GM15510 (cell line): Measurements from ENCODE around the gene AP5B1.

Experiments used
- POLR2A ChIP-seq: IDR thresholded peaks from 3 replicates; pipeline ENCODE4 v1.6.1; 2011; ENCODE audit warnings: borderline replicate concordance; ENCODE audit not compliant: insufficient read length; ENCODE audit errors: extremely low read depth

Gene AP5B1

GRCh38 chr11:65809496-65809895 is 28.7 kb upstream of the AP5B1 start:
- no peak for TF ChIP-seq POLR2A

- TF ChIP-seq POLR2A: no peak
Measured at GRCh38 chr11:65808744-65809341, 28.1 kb upstream of the AP5B1 start.

DNA sequence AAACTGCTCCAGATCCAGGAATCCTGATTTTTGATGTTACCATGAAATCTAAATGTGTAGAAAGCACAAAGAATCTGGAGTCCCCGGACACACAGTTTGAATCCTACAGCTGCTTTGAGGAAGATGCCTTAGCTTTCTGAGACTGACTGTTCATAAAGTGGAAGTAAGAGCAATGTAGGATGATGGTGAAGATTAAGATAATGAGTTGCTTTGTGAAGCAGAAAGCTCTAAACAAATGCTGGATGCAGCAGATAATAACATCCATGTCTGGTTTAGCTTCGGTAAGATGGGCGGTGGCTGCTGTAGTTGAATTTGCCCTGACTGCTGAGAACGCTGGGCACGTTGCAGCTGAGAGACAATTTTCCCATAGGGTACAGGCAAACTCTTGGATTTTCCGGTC is 26.2 kb upstream of the AP5B1 start:
- TF ChIP-seq POLR2A: no peak

DNA sequence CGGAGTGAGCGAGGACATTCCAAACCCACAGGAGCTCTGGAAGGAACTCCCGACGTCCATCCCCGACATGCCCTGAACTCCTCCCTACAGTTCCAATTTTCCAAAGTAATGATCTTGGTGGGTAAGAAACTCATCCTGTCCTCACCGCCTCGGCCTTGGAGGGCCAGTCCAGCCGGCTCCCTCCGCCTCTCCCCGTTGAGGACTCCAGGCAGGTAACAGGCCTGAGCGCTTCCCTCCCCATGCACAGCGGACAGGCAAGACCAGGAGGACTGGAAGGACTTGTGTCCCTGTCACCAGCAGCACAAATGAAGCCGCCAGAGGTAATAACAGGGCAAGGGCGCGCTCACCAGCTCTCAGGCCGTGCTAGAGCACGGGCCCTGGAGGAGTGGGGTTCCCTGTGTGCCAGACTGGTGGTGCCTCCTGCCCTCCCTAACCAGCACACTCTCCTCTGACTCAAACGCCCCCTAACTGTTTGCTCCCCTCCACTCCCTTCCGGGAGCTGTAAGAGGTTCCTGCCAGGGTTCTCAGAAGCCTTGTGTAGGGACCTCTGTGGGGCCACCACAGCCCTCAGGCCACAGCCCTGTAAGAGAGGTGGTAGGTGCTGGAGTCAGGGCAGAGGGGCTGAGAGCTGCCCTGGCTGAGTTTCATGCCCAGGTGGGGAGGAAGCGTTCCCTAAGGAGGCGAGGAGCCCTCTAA is 23.2 kb upstream of the AP5B1 start:
- TF ChIP-seq POLR2A: no peak

DNA sequence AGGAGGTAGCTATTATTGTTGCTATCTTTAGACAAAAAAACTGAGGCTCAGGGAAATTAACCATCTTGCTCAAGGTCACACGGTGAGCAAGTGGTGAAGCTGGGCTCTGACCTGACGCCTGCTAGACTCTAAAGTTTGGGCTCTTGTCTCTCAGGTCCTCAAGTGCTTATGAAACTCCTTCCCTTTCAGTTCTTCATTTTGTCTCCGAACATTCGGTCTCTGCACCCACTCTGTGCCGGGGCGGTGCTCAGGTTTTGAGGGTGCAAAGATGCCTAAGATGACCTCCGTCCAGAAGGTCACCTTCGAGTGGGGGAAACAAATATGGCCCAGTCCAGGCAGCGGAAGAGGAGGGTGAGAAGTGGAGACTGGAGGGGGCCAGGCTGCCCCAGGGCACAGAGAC is 22.1 kb upstream of the AP5B1 start:
- TF ChIP-seq POLR2A: no peak

DNA sequence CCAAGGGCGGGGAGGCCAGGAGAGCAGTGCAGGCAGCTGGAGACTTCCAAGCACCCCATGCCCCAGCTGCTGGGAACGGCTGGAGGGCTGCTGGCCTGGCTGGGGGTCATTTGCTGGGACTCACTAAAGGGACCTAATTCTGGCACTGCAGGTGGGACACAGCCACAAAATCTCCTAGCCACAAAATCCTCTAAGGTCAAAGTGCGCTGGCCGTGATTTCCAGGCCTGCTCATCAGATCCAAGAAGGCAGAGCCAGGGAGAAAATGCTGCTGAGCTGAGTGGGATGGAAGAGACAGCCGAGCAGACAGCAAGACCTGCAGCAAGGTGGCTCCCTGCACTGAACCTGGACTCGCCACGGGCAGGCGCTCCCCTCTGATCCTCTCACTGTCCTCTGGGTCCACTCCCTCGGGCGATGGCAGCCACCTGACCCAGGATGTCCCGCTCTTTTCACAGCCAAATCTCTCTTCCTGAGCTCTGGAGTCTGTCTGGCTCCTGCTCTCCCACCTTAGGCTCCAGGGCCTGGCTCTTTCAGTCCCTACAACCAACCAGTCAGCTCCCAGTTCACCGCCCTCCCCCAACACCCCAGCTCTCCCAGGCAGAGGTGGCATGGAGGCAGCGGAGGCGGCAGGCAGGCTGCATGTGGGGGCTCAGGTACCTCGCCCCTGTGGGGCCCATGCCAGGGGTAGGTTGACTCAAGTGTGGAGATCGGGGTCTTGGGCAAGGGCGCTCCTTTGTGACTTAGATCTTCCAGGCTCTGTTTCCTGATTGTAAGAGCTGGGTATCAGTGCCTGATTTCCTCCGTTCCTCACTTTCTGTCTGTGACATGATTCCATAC is 20.6 kb upstream of the AP5B1 start:
- TF ChIP-seq POLR2A: no peak

DNA sequence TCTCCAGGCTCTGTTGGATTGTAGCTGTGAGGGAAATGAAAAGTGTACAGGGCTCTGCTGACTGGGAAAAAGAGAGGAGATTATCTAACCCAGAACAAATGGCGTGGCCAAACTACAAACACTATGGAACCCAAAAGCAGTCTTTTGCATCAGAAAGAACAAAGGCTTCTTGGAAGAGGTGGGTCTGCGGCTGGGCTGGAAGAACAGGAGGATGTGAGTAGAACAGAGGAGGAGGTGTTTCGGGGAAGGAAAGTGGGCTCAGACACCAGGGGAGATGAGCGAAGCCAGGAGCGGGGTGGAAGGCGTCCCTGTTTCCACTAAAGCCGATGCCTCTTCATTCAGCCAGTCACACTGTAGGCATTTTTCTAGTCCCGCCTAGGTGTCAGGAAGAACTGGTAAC is 18.1 kb upstream of the AP5B1 start:
- no peak for TF ChIP-seq POLR2A

DNA sequence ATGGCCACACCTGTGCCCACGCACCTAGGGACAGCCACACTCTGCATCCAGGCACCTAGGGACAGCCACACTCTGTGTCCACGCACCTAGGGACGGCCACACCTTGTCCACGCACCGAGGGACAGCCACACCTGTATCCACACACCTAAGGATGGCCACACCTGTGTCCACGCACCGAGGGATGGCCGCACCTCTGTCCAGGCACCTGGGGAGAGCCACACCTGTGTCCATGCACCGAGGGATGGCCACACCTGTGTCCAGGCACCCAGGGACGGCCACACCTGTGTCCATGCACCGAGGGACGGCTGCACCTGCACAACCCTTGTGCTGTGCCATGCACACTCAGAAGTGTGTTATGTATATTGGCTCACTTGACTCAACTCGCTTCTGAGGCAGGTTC is 16.9 kb upstream of the AP5B1 start:
- no peak for TF ChIP-seq POLR2A

GRCh38 chr11:65796726-65797601 is 16.2 kb upstream of the AP5B1 start:
- TF ChIP-seq POLR2A: no peak

- no peak for TF ChIP-seq POLR2A
Measured at GRCh38 chr11:65794570-65795510, 14.1 kb upstream of the AP5B1 start.

- no peak for TF ChIP-seq POLR2A
Measured at GRCh38 chr11:65793625-65794400, 13.0 kb upstream of the AP5B1 start.

GRCh38 chr11:65793144-65793581 is 12.4 kb upstream of the AP5B1 start:
- no peak for TF ChIP-seq POLR2A

DNA sequence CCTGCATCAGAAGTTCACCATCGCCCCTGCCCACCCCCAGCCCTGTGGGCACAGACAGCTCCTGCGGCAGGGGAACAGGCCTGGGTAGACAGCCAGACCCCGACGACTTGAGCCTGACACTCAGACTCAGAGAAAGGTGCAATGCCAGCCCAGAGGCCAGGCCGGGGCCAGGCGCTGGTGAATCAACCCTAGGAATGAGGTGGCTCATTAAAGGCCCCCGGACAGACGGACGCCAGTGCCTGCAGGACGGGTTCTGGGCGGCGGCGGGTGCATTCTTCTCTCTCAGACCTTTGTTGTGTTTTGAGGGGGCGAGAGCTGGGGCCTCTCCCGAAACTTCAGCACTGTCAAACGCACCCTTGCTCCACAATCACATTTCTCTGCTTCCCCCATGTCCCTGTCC is 11.7 kb upstream of the AP5B1 start:
- no peak for TF ChIP-seq POLR2A
